ENCODE measurements around the gene ANKRD33B. TPM values are rescaled to one million over a fixed set of nuclear protein-coding genes. Genes with fewer than 3 reads are reported as not detected.

ANKRD33B gene
- total RNA-seq, 1 donor from 2014 or later = 4.0 TPM

DNA sequence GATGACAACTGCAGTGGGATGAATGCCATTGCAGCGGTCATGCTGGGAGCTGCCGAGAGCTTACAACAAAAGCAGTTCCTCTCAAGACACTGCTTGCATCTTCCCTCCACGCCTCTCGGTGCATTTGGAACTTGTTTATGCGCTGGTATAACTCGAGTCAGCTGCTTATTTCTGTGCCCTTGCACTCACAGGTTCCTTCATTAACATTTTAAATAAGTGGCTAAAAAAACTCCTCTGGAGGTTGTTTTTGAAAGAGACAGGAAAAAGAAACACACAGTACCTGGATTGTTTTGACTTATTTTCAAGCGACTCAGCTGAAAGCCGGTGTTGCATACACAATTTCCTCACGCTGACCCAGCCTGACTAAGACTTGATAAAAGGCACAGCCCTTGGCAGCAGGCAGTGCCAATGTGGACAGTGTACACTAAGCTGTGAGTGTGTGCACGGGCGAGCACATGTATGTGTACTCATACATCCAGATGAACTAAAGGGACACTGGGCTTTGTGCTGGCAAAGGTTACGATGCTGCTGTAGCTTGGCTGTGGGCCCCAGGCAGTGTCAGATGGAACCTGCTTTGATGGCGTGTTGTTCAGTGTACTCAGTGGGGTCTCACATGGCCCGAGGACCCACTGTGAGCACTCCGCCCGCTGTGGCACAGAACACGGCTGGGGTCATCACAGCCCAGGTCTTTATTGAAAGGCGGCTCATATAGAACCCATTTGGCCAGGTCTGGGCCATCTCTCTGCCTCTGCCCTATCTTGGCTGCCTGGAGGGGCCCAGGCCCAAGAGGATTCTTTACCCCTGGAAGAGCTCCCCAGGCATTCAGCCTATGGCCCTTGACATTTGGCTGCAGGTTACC is 92.3 kb downstream of the ANKRD33B start:
- no peaks in the 10 kb centered on the region for H3K4me1 Mint-ChIP-seq (ENCODE audit: low read depth)
- no peak for DNase-seq (ENCODE audit: low spot score)
- peaks cover 3% of the 10 kb centered on the region for H3K36me3 Mint-ChIP-seq (ENCODE audit: low read depth)
- no peaks in the 10 kb centered on the region for H3K9me3 Mint-ChIP-seq (ENCODE audit: low read depth)
- H3K27me3 Mint-ChIP-seq (ENCODE audit: low read depth) = no peaks in the 10 kb centered on the region
- no peak overlapping the region for H3K27ac Mint-ChIP-seq (ENCODE audit: unreplicated experiment)
- TF ChIP-seq, protein P1, sequence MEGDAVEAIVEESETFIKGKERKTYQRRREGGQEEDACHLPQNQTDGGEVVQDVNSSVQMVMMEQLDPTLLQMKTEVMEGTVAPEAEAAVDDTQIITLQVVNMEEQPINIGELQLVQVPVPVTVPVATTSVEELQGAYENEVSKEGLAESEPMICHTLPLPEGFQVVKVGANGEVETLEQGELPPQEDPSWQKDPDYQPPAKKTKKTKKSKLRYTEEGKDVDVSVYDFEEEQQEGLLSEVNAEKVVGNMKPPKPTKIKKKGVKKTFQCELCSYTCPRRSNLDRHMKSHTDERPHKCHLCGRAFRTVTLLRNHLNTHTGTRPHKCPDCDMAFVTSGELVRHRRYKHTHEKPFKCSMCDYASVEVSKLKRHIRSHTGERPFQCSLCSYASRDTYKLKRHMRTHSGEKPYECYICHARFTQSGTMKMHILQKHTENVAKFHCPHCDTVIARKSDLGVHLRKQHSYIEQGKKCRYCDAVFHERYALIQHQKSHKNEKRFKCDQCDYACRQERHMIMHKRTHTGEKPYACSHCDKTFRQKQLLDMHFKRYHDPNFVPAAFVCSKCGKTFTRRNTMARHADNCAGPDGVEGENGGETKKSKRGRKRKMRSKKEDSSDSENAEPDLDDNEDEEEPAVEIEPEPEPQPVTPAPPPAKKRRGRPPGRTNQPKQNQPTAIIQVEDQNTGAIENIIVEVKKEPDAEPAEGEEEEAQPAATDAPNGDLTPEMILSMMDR (IDR thresholded peaks at IDR 0.05) = no peak
- no peak overlapping the region for H3K4me3 Mint-ChIP-seq (ENCODE audit: unreplicated experiment)

DNA sequence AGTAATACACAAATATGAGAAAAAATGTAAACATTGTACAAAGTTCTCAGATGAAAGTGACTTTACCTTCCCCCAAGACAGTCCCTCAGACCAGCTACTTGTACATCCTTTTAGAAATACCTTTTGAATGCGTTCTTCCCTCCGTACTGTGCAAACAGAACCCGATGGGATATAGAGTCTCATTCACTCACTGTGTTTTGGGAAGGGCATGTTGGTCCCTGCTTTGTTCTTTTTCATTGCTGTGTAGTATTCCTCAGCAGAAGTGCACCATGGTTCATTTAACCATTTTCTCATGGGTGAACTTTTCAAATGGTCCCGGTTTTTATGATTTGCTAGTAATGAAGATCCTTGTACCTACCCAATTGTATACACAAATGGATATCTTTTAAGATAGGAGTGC is 94.4 kb downstream of the ANKRD33B start:
- peaks cover 3% of the 10 kb centered on the region for H3K36me3 Mint-ChIP-seq (ENCODE audit: low read depth)
- H3K4me3 Mint-ChIP-seq (ENCODE audit: unreplicated experiment) = no peak overlapping the region
- TF ChIP-seq, protein P1 (IDR thresholded peaks at IDR 0.05) = no peak
- no peaks in the 10 kb centered on the region for H3K4me1 Mint-ChIP-seq (ENCODE audit: low read depth)
- no peaks in the 10 kb centered on the region for H3K27me3 Mint-ChIP-seq (ENCODE audit: low read depth)
- no peak for DNase-seq (ENCODE audit: low spot score)
- no peaks in the 10 kb centered on the region for H3K9me3 Mint-ChIP-seq (ENCODE audit: low read depth)
- no peak overlapping the region for H3K27ac Mint-ChIP-seq (ENCODE audit: unreplicated experiment)

DNA sequence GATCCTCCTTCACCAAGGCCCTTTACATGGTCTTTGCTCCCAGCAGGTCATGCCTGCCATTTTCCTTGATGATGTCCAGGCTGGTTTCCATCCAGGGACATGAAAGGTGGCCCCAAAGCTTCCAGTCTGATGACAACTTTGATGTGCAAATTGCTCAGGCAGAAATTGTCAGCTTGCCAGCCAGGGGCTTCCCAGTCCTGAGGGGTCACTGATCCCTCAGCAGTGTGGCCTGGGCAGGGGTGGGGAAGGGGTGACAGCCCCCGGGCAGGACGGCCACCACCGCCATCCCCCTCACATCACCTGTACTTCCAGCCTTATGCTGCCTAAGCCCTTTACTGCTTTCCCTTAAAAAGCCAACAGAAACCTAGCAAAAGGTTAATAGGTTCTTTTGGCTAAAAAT is 96.3 kb downstream of the ANKRD33B start:
- H3K9me3 Mint-ChIP-seq (ENCODE audit: low read depth) = no peaks in the 10 kb centered on the region
- H3K4me1 Mint-ChIP-seq (ENCODE audit: low read depth) = peaks cover 4% of the 10 kb centered on the region
- no peaks in the 10 kb centered on the region for H3K36me3 Mint-ChIP-seq (ENCODE audit: low read depth)
- no peaks in the 10 kb centered on the region for H3K27me3 Mint-ChIP-seq (ENCODE audit: low read depth)
- H3K4me3 Mint-ChIP-seq (ENCODE audit: unreplicated experiment) = no peak overlapping the region
- peak; percentile 51 for DNase-seq (ENCODE audit: low spot score)
- TF ChIP-seq, protein P1 (IDR thresholded peaks at IDR 0.05) = no peak
- no peak overlapping the region for H3K27ac Mint-ChIP-seq (ENCODE audit: unreplicated experiment)

DNA sequence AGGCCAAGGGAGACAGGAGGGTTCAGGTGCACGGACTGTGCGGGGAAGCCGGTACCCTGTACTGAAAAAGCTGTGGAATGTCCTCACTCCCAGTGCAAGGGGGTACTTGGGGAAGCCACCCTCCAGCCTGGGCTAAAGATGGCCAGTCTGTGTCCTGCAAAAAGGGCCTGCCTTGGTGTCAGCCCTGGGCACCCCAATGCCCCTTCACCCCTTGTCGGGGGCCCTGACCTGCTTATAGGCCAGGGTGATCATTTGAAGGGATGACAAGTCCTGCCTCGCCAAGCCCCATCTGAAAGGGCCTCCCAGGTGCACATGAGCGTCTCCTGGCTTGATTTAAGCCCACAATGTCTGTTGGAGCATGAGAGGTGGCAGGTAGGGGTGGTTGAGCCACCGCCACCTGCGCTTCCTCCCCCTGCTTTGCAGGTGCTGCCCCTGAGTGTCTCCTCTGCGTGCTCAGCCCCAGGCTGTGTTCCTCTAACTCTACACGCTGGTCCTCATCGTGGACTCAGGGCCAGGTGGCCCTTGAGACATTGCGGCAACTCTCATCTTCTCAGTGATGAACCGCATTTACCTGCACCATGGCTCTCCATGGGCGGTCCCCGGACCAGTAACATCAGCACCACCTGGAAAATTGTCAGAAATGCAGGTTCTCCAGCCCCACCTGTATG is 97.0 kb downstream of the ANKRD33B start:
- H3K27ac Mint-ChIP-seq (ENCODE audit: unreplicated experiment) = no peak overlapping the region
- H3K36me3 Mint-ChIP-seq (ENCODE audit: low read depth) = no peaks in the 10 kb centered on the region
- H3K9me3 Mint-ChIP-seq (ENCODE audit: low read depth) = no peaks in the 10 kb centered on the region
- no peak overlapping the region for H3K4me3 Mint-ChIP-seq (ENCODE audit: unreplicated experiment)
- H3K27me3 Mint-ChIP-seq (ENCODE audit: low read depth) = no peaks in the 10 kb centered on the region
- DNase-seq (ENCODE audit: low spot score) = no peak
- TF ChIP-seq, protein P1 (IDR thresholded peaks at IDR 0.05) = no peak
- peaks cover 4% of the 10 kb centered on the region for H3K4me1 Mint-ChIP-seq (ENCODE audit: low read depth)

DNA sequence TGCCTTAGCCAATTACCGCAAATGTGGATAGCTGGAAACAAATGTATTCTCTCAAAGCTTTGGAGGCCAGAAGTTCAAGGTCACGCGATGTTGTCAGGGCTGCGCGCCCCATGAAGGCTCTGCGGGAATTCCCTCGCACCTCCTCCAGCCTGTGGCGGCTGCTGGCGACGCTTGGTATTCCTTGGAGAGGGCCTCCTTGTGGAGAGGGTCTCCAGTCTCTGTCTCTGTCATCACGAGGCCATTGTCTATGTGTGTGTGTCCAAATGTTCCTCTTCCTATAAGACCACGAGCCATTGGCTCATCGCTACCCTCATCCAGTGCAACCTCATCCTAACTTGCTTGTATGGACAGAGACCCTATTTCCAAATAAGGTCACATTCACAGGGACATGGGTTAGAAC is 97.5 kb downstream of the ANKRD33B start:
- Mint-ChIP-seq H3K4me1 (ENCODE audit: low read depth) (peaks cover 4% of the 10 kb centered on the region), H3K27ac (ENCODE audit: unreplicated experiment) (no peak overlapping the region)
- no peak for DNase-seq (ENCODE audit: low spot score)

More for the DNA sequence above, 97.5 kb downstream of the ANKRD33B start:
- no peaks in the 10 kb centered on the region for H3K27me3 Mint-ChIP-seq (ENCODE audit: low read depth)
- H3K4me3 Mint-ChIP-seq (ENCODE audit: unreplicated experiment) = no peak overlapping the region
- H3K36me3 Mint-ChIP-seq (ENCODE audit: low read depth) = no peaks in the 10 kb centered on the region
- TF ChIP-seq, protein P1 (IDR thresholded peaks at IDR 0.05) = no peak
- no peaks in the 10 kb centered on the region for H3K9me3 Mint-ChIP-seq (ENCODE audit: low read depth)

Measured in chondrocyte (in vitro differentiated cells).